B cell (primary cell): ENCODE results near the gene IL7R. TPM values are rescaled to one million over a fixed set of nuclear protein-coding genes. Genes with fewer than 3 reads are reported as not detected.

ENCODE experiments used
- ATAC-seq: fragments of 200-7000 bp; cut with Tn5 transposase; one replicate; pipeline ENCODE4 v1.10.0; 2021; ENCODE audit warnings: low read depth, mild to moderate bottlenecking, moderate number of reproducible peaks, moderate library complexity
- CTCF ChIA-PET: fragments of 350-600 bp; sonication (Branson Sonifier 250); formaldehyde crosslinking; loops from one replicate; lab custom pipeline; 2021; ENCODE audit warnings: antibody characterized with exemption, inconsistent platforms; lab: Charles Lee
- POLR2A ChIA-PET: fragments of 350-600 bp; sonication (Branson Sonifier 250); formaldehyde crosslinking; loops from one replicate; lab custom pipeline; 2021; ENCODE audit warnings: antibody characterized with exemption; lab: Charles Lee
- DNase-seq: peaks from one replicate; pipeline ENCODE4 v3.0.0; 2013
- H2AFZ ChIP-seq: 2 replicates; pipeline ENCODE4 v1.6.1; 2012; ENCODE audit warnings: mild to moderate bottlenecking, low read depth, low read length; ENCODE audit not compliant: insufficient read depth, poor library complexity, severe bottlenecking
- H3K27ac ChIP-seq, 2 donors: 1 replicate in 1 of 2; 2 replicates in 1 of 2; pipeline ENCODE4 v1.5.1; 2012 to 2013; ENCODE audit warnings: low read length in 2 of 2, mild to moderate bottlenecking in 2 of 2, moderate library complexity in 1 of 2
- H3K27me3 ChIP-seq, 4 experiments: fragments of 200-600 bp in 1 of 4; sonication (generic) in 1 of 4; replicated peaks in 1 of 4; 1 replicate in 2 of 4; 2 replicates in 2 of 4; pipeline versions ENCODE4 v1.6.1 to v1.7.0; 2013 to 2016; ENCODE audit warnings: low read length in 3 of 4, mild to moderate bottlenecking in 2 of 4, mixed read lengths in 1 of 4, moderate library complexity in 1 of 4; ENCODE audit not compliant: insufficient read depth in 4 of 4, control insufficient read depth in 3 of 4; ENCODE audit errors: control extremely low read depth in 1 of 4
- H3K36me3 ChIP-seq, 2 experiments: replicated peaks in 1 of 2; 1 replicate in 1 of 2; 2 replicates in 1 of 2; pipeline versions ENCODE4 v1.6.1 to v1.7.1; 2013; ENCODE audit warnings: low read length in 1 of 2; ENCODE audit not compliant: insufficient read depth in 2 of 2, control insufficient read depth in 1 of 2; ENCODE audit errors: control extremely low read depth in 1 of 2, extremely low read depth in 1 of 2
- H3K4me1 ChIP-seq, 2 donors: fragments of 200-600 bp in 1 of 2; sonication (generic) in 1 of 2; 1 replicate in 1 of 2; 2 replicates in 1 of 2; pipeline versions ENCODE4 v1.5.1 to v1.6.1; 2013 to 2017; ENCODE audit warnings: low read length in 2 of 2; ENCODE audit not compliant: control insufficient read depth in 2 of 2, insufficient read depth in 2 of 2
- H3K4me2 ChIP-seq: replicated peaks from 2 replicates; pipeline ENCODE3; 2012; ENCODE audit warnings: mild to moderate bottlenecking, low read depth, low read length; ENCODE audit not compliant: poor library complexity, severe bottlenecking
- H3K4me3 ChIP-seq, 5 experiments: fragments of 200-600 bp in 1 of 5; sonication (generic) in 1 of 5; 1 replicate in 3 of 5; 2 replicates in 2 of 5; pipeline versions ENCODE4 v1.5.1 to v1.7.0; 2011 to 2016; ENCODE audit warnings: low read length in 4 of 5, mild to moderate bottlenecking in 4 of 5, low read depth in 2 of 5, control low read depth in 1 of 5, moderate library complexity in 1 of 5; ENCODE audit not compliant: insufficient read depth in 1 of 5; ENCODE audit errors: control extremely low read depth in 1 of 5, extremely low read depth in 1 of 5
- H3K79me2 ChIP-seq: fragments of 200-600 bp; sonication (generic); one replicate; pipeline ENCODE4 v1.6.0; 2016; ENCODE audit warnings: low read length; ENCODE audit not compliant: control insufficient read depth, insufficient read depth
- H3K9ac ChIP-seq: fragments of 200-600 bp; sonication (generic); 2 replicates; pipeline ENCODE4 v1.6.1; 2017; ENCODE audit warnings: mild to moderate bottlenecking, low read length, moderate library complexity
- H3K9me3 ChIP-seq, 3 donors: one replicate each; pipeline versions ENCODE4 v1.6.1 to v1.7.1; 2013; ENCODE audit warnings: low read length in 2 of 3; ENCODE audit not compliant: control insufficient read depth in 2 of 3, insufficient read depth in 1 of 3; ENCODE audit errors: control extremely low read depth in 1 of 3
- H4K20me1 ChIP-seq: 2 replicates; pipeline ENCODE4 v1.6.0; 2012; ENCODE audit warnings: mild to moderate bottlenecking, low read length; ENCODE audit not compliant: insufficient read depth, control insufficient read depth, poor library complexity, severe bottlenecking
- H3K27ac Mint-ChIP-seq: one replicate; pipeline ENCODE4 v1.8.0; 2021; ENCODE audit warnings: mixed read lengths
- H3K27me3 Mint-ChIP-seq: one replicate; pipeline ENCODE4 v1.8.0; 2021; ENCODE audit warnings: mixed read lengths
- H3K4me1 Mint-ChIP-seq: one replicate; pipeline ENCODE4 v1.8.0; 2021; ENCODE audit warnings: mixed read lengths
- H3K4me3 Mint-ChIP-seq: one replicate; pipeline ENCODE4 v1.8.0; 2021; ENCODE audit warnings: mixed read lengths
- H3K9me3 Mint-ChIP-seq: one replicate; pipeline ENCODE4 v1.8.0; 2022; ENCODE audit warnings: mixed read lengths; ENCODE audit not compliant: insufficient read depth
- EZH2 ChIP-seq: IDR thresholded peaks from 2 replicates; pipeline ENCODE4 v1.6.1; 2012; ENCODE audit warnings: borderline replicate concordance, low read depth, mild to moderate bottlenecking, moderate library complexity, low read length; ENCODE audit not compliant: insufficient read depth, poor library complexity, severe bottlenecking
- WGBS: methylation state at CpG from one replicate; pipeline ENCODE4 v1.1.5; 2013; ENCODE audit warnings: missing lambda C conversion rate; ENCODE audit not compliant: insufficient coverage; 5-methylcytosine and 5-hydroxymethylcytosine counted together
- intact Hi-C: fragments of 100-400 bp; cut with micrococcal nuclease; formaldehyde crosslinking; loops from one replicate; pipeline ENCODE4 v1.10.0; 2022
- polyA plus RNA-seq: library from polyadenylated mRNA; depleted of rRNA; stranded (reverse); fragments of >200 nt; gene quantifications from 2 replicates; pipeline ENCODE4 v1.2.3, GENCODE V29; 2012
- total RNA-seq, 2 donors: library from RNA; stranded (reverse); fragments of 120-200 nt in 1 of 2; gene quantifications; 1 replicate in 1 of 2; 2 replicates in 1 of 2; pipeline versions ENCODE4 v1.2.3 to v1.2.4, GENCODE V29; 2013 to 2022
- TF ChIP-seq, protein P1 (sequence below): fragments of 200-600 bp; IDR thresholded peaks from one replicate; pipeline ENCODE4 v1.8.0; 2022; ENCODE audit warnings: antibody characterized with exemption, mild to moderate bottlenecking

Gene IL7R
- total and polyA plus RNA-seq, 2 donors (not counting 1 experiment from before 2014, with no cell fraction given): 2.4 TPM

DNA sequence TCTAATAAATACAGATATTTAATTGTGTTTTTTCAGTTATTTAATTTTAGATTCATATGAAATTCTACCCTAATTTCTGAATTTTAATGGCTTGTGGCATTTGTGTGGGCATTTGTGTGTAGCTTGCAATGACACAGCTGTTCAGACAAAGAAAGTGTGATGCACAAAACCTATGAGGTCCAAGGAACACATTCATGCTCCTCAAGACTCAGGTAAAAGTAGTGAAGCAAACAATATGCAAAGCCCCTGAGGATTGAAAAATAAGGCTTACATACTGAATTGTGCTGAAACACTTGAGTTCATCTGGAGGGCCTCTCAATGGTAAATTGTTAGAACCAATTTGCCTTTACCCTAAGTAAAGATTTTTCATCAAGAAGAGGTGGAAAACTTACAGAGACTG, 28.1 kb downstream of the IL7R start:
- no peak overlapping the region for H3K9ac ChIP-seq
- intact Hi-C loops: no loop called here
- peaks cover 6% of the 10 kb centered on the region for H3K4me1 Mint-ChIP-seq
- H3K9me3 Mint-ChIP-seq: no peaks in the 10 kb centered on the region
- no peaks in the 10 kb centered on the region for H3K36me3 ChIP-seq
- no peaks in the 10 kb centered on the region for H4K20me1 ChIP-seq
- H3K4me3 Mint-ChIP-seq: no peak overlapping the region
- no peak overlapping the region for H3K4me2 ChIP-seq
- CTCF ChIA-PET: no interaction called here
- peaks cover 4 to 6% of the 10 kb centered on the region in 2 donors for H3K4me1 ChIP-seq
- POLR2A ChIA-PET: no interaction called here
- H3K27me3 Mint-ChIP-seq: peaks cover 8% of the 10 kb centered on the region
- H3K27ac Mint-ChIP-seq: no peak overlapping the region
- TF ChIP-seq, protein P1, sequence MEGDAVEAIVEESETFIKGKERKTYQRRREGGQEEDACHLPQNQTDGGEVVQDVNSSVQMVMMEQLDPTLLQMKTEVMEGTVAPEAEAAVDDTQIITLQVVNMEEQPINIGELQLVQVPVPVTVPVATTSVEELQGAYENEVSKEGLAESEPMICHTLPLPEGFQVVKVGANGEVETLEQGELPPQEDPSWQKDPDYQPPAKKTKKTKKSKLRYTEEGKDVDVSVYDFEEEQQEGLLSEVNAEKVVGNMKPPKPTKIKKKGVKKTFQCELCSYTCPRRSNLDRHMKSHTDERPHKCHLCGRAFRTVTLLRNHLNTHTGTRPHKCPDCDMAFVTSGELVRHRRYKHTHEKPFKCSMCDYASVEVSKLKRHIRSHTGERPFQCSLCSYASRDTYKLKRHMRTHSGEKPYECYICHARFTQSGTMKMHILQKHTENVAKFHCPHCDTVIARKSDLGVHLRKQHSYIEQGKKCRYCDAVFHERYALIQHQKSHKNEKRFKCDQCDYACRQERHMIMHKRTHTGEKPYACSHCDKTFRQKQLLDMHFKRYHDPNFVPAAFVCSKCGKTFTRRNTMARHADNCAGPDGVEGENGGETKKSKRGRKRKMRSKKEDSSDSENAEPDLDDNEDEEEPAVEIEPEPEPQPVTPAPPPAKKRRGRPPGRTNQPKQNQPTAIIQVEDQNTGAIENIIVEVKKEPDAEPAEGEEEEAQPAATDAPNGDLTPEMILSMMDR: no peak
- no peak for TF ChIP-seq EZH2
- ATAC-seq (no peak), DNase-seq (no peak)
- H3K9me3 ChIP-seq: no peaks in the 10 kb centered on the region
- H3K79me2 ChIP-seq: no peaks in the 10 kb centered on the region
- H3K4me3 ChIP-seq: no peak overlapping the region
- no peak overlapping the region for H2AFZ ChIP-seq
- peaks cover 0 to 2% (median 0%) of the 10 kb centered on the region in 4 experiments for H3K27me3 ChIP-seq
- H3K27ac ChIP-seq: no peak overlapping the region

DNA sequence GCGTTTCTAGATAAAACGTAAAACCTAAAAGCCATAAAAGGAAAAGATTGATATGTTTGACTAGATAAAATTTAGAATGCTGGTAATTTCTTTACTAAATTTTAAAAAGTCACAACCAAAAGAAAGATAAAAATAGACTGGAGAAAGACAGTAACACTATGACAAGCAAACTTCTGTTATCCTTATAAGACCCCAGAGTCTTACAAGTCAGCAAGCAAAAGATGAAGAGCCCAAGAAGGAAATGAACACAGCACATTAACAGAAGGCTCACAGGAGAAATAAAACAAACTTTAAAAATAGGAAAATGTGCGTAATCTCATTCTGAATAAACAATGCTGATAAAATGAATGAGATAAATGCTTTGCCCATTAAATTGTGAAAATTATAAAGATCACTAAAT, 29.7 kb downstream of the IL7R start:
- no peak overlapping the region for H3K4me2 ChIP-seq
- no peak overlapping the region for H2AFZ ChIP-seq
- ATAC-seq (no peak), DNase-seq (no peak)
- no peaks in the 10 kb centered on the region for H3K9me3 ChIP-seq
- ChIA-PET CTCF (no interaction called here), POLR2A (no interaction called here)
- Mint-ChIP-seq H3K27me3 (peaks cover 8% of the 10 kb centered on the region), H3K27ac (no peak overlapping the region), H3K4me3 (no peak overlapping the region), H3K4me1 (peaks cover 6% of the 10 kb centered on the region), H3K9me3 (no peaks in the 10 kb centered on the region)
- peaks cover 4 to 6% of the 10 kb centered on the region in 2 donors for H3K4me1 ChIP-seq
- no peak overlapping the region for H3K9ac ChIP-seq
- no peaks in the 10 kb centered on the region for H4K20me1 ChIP-seq
- no peak for TF ChIP-seq EZH2
- TF ChIP-seq, protein P1: no peak
- H3K27ac ChIP-seq: no peak overlapping the region
- H3K36me3 ChIP-seq: no peaks in the 10 kb centered on the region
- peaks cover 0 to 2% (median 0%) of the 10 kb centered on the region in 4 experiments for H3K27me3 ChIP-seq
- no CpG with 5 or more reads among the region's 3 CpGs for WGBS
- intact Hi-C loops: no loop called here
- H3K4me3 ChIP-seq: no peak overlapping the region
- H3K79me2 ChIP-seq: no peaks in the 10 kb centered on the region
